Measurements from ENCODE around the gene AGBL2.

Gene AGBL2

GRCh38 chr11:47626234-47626633 lies 88.9 kb downstream of the AGBL2 start:
- DNase-seq: no peak

DNA sequence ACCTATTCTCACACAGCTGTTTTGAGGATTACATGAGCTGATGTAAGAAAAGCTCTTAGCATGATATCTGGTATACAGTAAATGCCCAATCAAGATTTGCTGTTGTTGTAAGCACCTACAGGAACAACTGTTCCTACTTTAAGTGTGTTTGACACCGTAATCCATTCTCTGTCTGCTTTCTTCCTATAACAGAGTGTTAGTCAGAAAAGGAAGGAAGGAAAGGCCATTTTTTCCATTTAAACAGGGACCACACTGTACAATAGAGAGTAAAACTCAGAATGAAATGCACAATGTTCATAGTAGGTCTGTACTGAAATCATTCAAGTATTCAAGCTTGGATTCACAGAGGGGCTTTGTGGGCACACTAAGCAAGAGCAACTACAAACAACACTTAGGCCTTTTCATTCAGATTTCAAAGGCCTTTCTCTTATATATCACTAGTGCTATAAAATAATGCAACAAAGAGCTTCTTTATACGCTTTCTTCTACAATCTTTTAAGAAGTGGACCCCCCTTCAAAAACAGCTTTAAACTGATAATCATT lies 94.3 kb downstream of the AGBL2 start:
- DNase-seq: no peak

DNA sequence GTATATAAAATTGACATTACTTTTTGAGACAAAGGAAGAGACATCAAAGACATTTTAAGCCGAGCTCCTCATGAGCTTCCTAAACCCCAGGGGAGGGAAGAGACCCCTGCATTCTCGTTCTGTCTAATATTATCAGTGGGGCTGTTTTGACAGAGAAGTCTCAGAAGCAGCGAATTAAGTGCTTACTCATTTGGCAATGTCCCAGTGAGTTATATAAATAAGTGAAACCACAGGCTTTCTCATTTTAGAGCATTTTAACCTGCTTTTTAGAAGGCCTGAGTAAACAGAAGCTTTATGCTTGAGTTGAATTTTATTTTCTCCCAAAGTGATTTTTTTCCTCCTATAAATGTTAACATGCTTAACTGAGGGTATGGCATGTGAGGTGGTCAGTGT lies 97.8 kb downstream of the AGBL2 start:
- no peak for DNase-seq

DNA sequence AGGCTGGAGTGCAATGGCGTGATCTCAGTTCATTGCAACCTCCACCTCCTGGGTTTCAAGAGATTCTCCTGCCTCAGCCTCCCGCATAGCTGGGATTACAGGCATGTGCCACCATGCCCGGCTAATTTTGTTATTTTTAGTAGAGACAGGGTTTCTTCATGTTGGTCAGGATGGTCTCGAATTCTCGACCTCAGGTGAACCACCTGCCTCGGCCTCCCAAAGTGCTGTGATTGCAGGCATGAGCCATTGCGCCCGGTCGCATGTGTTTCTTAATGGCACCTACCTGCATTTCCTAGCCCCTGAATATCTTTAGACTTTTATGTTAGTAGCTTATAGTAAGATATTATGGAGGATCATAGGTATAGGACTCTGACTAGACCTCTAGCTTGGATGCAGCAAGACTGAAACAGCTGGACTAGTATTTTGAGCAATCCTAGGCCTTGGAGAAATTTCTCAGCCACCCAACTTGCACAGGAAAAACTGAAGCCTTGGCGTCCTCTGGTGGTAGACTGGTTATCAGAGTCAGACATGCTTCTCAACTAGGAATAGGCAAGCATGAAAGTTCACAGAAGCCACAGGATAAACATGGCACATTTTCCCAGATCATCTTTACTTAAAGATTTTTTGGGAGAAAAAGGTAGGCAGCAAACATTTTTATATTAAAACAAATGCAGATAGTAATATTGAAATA lies 98.3 kb downstream of the AGBL2 start:
- DNase-seq: no peak

GRCh38 chr11:47615249-47615648 lies 99.9 kb downstream of the AGBL2 start:
- DNase-seq: no peak

DNA sequence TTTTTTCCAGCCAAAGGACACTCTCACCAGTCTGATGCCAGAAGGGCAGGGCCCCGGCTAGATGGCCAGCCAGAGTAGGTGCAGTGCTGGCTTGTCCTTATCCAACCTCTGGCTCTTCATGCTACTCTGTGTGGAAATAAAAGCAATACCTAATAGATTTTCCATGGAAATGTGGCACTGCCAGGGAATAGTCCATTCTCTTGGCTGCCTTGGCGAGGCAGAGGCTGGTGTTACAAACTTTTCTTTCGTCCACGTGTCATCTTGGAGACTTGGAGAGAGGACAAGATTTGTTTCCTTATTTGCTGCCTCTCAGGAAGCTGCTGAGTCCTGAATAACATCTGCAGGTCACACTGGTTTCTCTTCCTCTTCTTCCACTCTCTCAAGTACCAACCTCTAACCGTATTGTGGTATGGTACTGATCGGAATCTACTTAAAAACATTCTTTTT lies 103.8 kb downstream of the AGBL2 start:
- no peak for DNase-seq

- no peak for DNase-seq
These were observed 105.5 kb downstream of the AGBL2 start for GRCh38 chr11:47609675-47610074.
